Measurements from ENCODE around the gene FAM131B. TPM values are rescaled to one million over a fixed set of nuclear protein-coding genes. Genes with fewer than 3 reads are reported as not detected.

FAM131B gene
- total RNA-seq, 2 donors from 2014 or later = 2.9 TPM

Other genes with a start within 250 kb of the FAM131B start
- not detected for gene PIP, start 230.6 kb downstream of the FAM131B start, total RNA-seq
- gene TAS2R39, start 179.3 kb downstream of the FAM131B start, total RNA-seq = not detected
- gene TAS2R40, start 140.7 kb downstream of the FAM131B start, total RNA-seq = not detected
- 100 to 1,000 TPM; 133 to 233 TPM for gene GSTK1, start 99.3 kb downstream of the FAM131B start, total RNA-seq
- gene TMEM139, start 77.8 kb downstream of the FAM131B start, total RNA-seq = not detected
- 10 to 100 TPM; 67.8 to 94.2 TPM for gene CASP2, start 74.4 kb downstream of the FAM131B start, total RNA-seq
- gene CLCN1, start 46.6 kb downstream of the FAM131B start, total RNA-seq = under 1 TPM in 1 of 2 donors, not detected in 1; 0.10 TPM
- 100 to 1,000 TPM in 1 of 2 donors, 10 to 100 TPM in 1; 81.6 to 114 TPM for gene ZYX, start 18.6 kb upstream of the FAM131B start, total RNA-seq
- gene EPHA1, start 46.1 kb upstream of the FAM131B start, total RNA-seq = under 1 TPM in 1 of 2 donors, not detected in 1; 0.21 TPM
- gene TAS2R60, start 80.7 kb upstream of the FAM131B start, total RNA-seq = not detected
- not detected for gene TAS2R41, start 115.2 kb upstream of the FAM131B start, total RNA-seq
- gene CTAGE15, start 209.1 kb upstream of the FAM131B start, total RNA-seq = under 1 TPM in 1 of 2 donors, not detected in 1; 0.28 TPM

Measured in natural killer cell treated with Interleukin-12 subunit alpha and Interleukin-12 subunit beta and Interleukin-15 and Interleukin-18, amount 100 ng/mL, for 72 hours (primary cell).